ENCODE measurements around the gene XPO6.

DNA sequence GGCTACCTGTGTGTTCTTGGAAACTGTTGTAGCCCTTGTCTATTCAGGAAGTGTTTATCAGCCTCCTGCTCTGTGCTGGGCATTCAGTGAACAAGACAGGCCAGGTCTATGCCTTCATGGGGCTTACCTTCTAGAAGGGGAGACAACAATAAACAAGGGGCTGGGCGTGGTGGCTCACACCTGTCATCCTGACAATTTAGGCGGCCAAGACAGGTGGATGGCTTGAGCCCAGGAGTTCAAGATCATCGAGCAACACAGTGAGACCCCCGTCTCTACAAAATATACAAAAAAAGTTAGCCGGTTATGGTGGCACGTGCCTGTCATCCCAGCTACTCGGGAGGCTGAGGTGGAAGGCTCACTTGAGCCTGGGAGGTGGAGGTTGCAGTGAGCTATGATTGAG is 142.8 kb downstream of the XPO6 start:
- TF ChIP-seq, protein P1, sequence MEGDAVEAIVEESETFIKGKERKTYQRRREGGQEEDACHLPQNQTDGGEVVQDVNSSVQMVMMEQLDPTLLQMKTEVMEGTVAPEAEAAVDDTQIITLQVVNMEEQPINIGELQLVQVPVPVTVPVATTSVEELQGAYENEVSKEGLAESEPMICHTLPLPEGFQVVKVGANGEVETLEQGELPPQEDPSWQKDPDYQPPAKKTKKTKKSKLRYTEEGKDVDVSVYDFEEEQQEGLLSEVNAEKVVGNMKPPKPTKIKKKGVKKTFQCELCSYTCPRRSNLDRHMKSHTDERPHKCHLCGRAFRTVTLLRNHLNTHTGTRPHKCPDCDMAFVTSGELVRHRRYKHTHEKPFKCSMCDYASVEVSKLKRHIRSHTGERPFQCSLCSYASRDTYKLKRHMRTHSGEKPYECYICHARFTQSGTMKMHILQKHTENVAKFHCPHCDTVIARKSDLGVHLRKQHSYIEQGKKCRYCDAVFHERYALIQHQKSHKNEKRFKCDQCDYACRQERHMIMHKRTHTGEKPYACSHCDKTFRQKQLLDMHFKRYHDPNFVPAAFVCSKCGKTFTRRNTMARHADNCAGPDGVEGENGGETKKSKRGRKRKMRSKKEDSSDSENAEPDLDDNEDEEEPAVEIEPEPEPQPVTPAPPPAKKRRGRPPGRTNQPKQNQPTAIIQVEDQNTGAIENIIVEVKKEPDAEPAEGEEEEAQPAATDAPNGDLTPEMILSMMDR (IDR thresholded peaks at IDR 0.05; ENCODE audit: low read depth, low read length): no peak
- no peak for TF ChIP-seq POLR2A (IDR thresholded peaks at IDR 0.05; ENCODE audit: extremely low read depth, insufficient read length)
